Measurements from ENCODE around the gene OSBPL5.

DNA sequence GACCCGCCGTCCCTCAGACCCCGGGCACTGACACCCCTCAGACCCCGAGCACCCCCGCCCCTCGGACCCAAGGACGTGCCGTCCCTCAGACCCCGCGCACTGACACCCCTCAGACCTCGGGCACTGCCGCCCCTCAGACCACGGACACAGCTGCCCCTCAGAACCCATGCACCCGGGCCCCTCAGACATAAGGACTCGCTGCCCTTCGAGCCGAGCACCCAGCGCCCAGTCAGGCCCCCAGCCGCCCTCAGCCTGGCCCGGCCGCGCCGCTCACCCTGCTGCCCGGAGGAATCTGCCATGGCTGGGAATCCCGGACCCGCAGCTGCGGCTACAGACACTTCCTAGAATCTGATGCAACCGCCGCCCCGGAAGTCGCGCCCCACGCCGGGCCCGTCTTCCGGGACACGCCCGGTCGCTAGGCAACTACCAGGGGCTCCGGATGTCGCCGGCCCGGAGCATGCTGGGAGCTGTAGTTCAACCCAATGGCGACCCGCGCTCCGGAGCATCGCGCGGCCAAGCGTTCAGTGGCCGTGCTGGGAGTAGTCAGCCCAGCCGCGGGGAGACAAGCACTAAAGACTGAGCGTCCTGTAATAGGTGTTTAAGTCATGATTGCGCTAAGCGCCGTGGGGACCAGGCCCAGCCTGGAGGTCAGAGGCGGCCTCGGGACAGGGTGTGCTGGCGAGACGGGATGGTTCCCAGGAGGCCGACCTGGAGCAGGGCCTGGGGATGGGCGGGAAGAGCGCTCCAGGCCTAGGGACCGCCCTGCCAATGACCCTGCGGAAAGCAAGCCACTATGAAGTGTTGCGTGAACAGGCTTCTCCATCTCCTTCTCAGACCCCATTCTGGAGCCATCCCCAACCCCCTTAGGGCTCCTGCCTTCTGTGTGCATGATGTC is 107.8 kb downstream of the OSBPL5 start, which contains the start of gene CARS1:
- TF ChIP-seq, protein P1, sequence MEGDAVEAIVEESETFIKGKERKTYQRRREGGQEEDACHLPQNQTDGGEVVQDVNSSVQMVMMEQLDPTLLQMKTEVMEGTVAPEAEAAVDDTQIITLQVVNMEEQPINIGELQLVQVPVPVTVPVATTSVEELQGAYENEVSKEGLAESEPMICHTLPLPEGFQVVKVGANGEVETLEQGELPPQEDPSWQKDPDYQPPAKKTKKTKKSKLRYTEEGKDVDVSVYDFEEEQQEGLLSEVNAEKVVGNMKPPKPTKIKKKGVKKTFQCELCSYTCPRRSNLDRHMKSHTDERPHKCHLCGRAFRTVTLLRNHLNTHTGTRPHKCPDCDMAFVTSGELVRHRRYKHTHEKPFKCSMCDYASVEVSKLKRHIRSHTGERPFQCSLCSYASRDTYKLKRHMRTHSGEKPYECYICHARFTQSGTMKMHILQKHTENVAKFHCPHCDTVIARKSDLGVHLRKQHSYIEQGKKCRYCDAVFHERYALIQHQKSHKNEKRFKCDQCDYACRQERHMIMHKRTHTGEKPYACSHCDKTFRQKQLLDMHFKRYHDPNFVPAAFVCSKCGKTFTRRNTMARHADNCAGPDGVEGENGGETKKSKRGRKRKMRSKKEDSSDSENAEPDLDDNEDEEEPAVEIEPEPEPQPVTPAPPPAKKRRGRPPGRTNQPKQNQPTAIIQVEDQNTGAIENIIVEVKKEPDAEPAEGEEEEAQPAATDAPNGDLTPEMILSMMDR (IDR thresholded peaks at IDR 0.05): no peak
- no peak for TF ChIP-seq ZFX (IDR thresholded peaks at IDR 0.05; ENCODE audit: borderline replicate concordance)
